Measurements from ENCODE around the gene PDE6C.

- TF ChIP-seq MXI1 (IDR thresholded peaks at IDR 0.05; ENCODE audit: borderline replicate concordance, low read depth, low read length) (no peak), CTCF (conservative IDR thresholded peaks at IDR 0.05; ENCODE audit: low read depth, low read length) (no peak), POLR2A (IDR thresholded peaks at IDR 0.05; ENCODE audit: low read depth, low read length) (no peak), RCOR1 (IDR thresholded peaks at IDR 0.05; ENCODE audit: insufficient replicate concordance, low read length) (no peak), USF2 (IDR thresholded peaks at IDR 0.05; ENCODE audit: low read depth, low read length) (no peak), MAZ (IDR thresholded peaks at IDR 0.05; ENCODE audit: borderline replicate concordance, low read depth, low read length) (no peak), FOS (IDR thresholded peaks at IDR 0.05; ENCODE audit: low read depth, low read length) (no peak), RAD21 (IDR thresholded peaks at IDR 0.05; ENCODE audit: low read length) (no peak), NFE2L2 (IDR thresholded peaks at IDR 0.05; ENCODE audit: low read depth, low read length) (no peak), ELK1 (IDR thresholded peaks at IDR 0.05; ENCODE audit: borderline replicate concordance, low read depth, low read length) (no peak), BHLHE40 (IDR thresholded peaks at IDR 0.05; ENCODE audit: low read depth, low read length) (no peak)
Measured at GRCh38 chr10:93593254-93593653, 19.1 kb upstream of the PDE6C start.
